GM19351 (cell line): ENCODE results near the gene CYB5B.

Experiments
- ATAC-seq: cut with Tn5 transposase; IDR thresholded peaks from one replicate; pipeline ENCODE4 v1.9.1; 2021; ENCODE audit warnings: mild to moderate bottlenecking, moderate library complexity; ENCODE audit not compliant: unreplicated experiment

The CYB5B gene

DNA sequence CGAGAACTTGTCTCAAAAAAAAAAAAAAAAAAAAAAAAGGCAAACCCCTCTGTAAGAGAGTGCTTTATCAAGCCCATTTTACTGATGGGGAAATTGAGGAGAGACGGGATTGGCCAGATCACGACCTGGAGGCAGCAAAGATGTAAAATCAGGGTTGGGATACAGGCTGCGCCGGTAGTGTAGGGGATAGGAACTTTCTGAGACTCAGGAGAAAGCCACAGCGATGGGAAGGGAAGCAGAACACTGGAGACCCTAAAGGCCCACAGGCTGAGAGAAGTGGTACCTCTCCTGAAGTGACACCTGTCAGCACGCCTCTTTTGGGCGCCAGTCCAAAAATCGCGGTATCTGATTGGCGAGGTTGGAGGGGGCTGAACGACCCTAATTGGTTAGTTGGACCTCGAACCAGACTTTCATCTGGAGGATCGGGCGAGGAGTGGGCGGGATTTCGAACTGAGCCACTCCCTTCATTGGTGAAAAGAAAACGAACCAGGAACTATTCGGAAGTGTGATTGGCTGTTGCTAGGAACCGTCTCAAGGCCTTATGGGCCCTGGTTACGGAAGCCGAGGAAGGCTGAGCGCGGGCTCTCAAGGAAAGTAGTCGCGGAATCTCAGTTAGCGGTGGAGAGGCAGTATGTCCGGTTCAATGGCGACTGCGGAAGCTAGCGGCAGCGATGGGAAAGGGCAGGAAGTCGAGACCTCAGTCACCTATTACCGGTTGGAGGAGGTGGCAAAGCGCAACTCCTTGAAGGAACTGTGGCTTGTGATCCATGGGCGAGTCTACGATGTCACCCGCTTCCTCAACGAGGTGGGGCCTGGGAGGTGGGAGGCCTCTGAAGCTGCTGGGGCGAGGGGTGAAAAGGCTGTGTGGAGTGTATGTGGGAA, at the start of gene CYB5B:
TSS of gene CYB5B (plus strand) at position 567 of the 882 bp plus-strand sequence. CDS start at position 632, 65 bp downstream.
- ATAC-seq, result peak; percentile 92

GRCh38 chr16:69376393-69377059, 47.9 kb upstream of the CYB5B start:
- no peak for ATAC-seq

DNA sequence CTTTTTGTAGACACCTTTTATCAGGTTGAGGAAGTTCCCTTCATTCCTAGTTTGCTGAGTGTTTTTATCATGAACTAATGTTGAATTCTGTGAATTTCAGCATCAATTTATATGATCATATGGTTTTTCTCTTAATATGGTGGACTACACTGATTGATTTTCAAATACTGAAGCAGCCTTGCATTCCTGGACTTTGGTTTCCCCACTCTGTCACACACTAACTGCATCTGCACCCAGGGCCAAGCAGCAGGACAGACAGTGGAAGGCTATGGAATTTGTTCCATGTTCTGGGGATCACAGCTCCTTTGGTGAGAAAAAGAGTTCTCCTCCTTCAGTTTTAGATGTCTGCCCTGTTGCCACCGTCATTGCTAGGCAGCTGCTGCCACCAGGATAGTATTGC, 46.4 kb upstream of the CYB5B start:
- no peak for ATAC-seq

GRCh38 chr16:69378760-69379159, 45.7 kb upstream of the CYB5B start:
- ATAC-seq, result no peak

- ATAC-seq, result no peak
Measured at GRCh38 chr16:69381231-69381630, 43.2 kb upstream of the CYB5B start.

DNA sequence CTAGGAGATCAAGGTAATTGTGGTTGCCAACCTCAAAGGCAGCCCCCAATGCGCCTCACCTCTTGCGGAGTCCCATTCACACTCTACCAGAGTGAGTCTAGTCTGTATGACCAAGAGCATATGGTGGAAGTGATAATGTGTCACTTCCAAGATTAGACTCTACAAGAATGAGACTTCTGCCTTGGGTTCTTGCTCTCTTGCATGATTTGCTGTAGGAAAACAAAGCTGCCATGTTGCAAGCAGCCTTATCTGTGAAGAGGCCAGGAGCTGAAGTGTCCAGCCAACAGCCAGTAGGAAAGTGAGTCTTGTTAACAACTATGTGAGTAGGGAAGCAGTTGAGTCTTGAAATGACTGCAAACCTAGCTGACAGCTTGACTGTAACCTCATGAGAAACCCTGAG, 42.0 kb upstream of the CYB5B start:
- no peak for ATAC-seq

GRCh38 chr16:69384974-69385373, 39.4 kb upstream of the CYB5B start:
- ATAC-seq, result no peak

DNA sequence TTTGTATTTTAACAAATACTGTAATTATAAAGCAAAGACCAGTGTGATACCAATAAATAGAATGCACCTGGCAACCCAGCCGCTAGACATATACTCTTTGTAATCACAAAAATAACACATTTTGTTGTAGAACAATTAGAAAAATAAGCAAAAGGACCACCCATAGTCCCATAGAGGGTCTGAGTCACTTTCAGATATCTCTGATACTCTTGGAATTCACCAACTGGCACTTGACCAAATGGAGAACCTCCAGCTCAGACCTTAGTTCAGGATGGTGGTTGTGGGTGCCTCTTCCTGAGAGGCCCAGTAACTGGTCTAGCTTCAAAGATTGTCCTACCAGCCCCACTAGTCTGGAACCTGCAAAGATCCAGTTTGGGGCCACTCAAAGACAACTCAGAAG, 37.8 kb upstream of the CYB5B start:
- ATAC-seq, result no peak

- no peak for ATAC-seq
Measured at GRCh38 chr16:69393898-69394849, 30.2 kb upstream of the CYB5B start.

DNA sequence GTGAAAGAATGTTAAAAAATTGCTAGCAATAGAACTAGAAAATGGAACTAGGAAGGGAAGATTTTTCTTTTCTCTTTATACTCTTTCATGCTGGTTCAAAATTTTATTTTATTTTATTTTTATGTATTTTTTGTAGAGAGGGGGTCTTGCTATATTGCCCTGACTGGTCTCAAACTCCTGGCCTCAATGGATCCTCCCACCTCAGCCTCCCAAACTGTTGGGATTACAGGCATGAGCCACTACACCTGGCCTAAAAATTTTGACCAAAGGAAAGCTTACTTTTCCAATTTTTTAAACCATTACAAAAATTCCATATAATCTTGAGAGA, 28.6 kb upstream of the CYB5B start:
- ATAC-seq, result no peak

GRCh38 chr16:69396187-69397061, 28.0 kb upstream of the CYB5B start:
- ATAC-seq, result no peak

DNA sequence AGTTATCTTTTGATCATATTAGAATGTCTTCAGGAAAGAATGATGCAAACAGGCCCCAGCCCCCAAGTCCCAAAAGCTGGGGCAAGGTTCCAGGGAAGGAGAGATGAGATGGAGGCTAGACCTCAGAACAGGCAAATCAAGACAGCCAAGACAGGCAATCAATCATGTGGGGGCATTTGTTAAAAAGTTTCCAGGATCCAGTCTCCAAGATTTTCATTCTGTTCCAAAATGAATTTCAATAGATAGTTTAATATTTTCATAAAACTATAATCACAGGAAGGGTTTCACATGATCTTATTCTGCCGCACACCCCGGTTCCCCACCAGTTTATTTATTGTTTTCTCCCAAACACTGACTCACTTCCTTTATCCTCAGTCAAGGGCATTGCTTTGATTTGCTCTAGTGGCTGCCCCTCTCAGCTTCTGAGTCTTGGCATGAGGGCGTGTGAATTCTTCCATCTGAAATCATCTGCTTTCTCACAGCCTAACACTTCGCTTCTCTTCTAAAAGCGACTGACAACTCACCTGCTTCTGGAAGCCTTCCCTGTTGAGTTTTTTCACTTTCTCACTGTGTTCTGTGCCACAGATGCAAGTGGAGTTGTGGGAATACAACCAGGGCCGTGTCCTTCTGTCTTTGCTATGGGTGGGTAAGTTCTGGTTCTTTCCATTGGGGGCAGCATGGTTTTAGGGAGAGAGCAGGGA, 26.4 kb upstream of the CYB5B start:
- no peak for ATAC-seq

- no peak for ATAC-seq
Measured at GRCh38 chr16:69399361-69399760, 25.1 kb upstream of the CYB5B start.

GRCh38 chr16:69402439-69402838, 22.0 kb upstream of the CYB5B start:
- no peak for ATAC-seq

DNA sequence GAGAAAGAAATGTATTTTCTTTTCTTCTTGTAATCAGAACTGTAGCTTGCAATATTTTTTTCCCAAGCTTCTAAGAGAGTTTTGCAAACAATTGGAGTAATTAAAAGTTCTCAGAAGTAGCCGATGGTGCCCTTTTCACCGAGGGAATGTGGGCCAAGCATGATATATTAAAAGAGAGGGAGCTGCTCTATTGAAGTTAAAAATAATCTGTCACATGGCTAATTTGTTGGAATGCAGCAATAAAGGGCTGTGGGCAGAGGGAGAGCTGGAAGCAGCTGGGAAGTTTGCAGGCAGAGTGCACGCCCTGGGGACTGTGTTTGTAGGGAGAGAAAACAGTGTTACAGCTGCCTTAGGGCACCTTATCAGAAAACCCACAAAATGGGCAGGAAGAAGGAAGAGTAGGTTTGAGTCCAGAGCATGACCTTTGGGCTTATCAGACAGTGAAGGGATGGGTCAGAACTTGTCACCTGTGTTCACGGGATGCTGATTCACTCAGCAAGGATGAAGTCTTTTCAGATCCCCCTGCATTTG, 20.1 kb upstream of the CYB5B start:
- no peak for ATAC-seq

DNA sequence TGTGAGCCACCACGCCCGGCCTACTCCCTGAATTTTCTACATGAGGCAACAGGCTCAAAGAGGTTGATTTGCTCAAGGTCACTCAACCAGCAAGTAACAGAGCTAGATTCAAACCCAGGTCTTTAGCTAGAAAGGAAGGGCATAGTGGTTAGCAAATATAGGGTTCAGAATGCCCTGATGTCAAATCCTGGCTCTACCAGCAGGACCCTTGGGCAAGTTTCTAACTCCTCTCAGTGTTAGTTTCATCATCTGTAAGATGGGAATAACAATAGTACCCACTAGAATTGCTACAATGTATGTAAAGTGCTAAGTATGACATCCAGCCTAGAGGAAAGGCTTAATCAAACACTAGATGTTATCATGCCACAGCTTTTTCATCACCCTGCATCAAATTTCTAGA, 19.1 kb upstream of the CYB5B start:
- no peak for ATAC-seq

GRCh38 chr16:69405757-69406156, 18.7 kb upstream of the CYB5B start:
- no peak for ATAC-seq

- no peak for ATAC-seq
Measured at GRCh38 chr16:69406780-69407331, 17.6 kb upstream of the CYB5B start.

GRCh38 chr16:69407702-69408323, 16.6 kb upstream of the CYB5B start:
- no peak for ATAC-seq
